SK-N-SH (cell line): Measurements from ENCODE around the gene PIK3R3. TPM values are rescaled to one million over a fixed set of nuclear protein-coding genes. Genes with fewer than 3 reads are reported as not detected.

Source experiments
- CTCF ChIA-PET: fragments of 300-600, 350-600 bp; formaldehyde crosslinking; extraction: SDS; loops from one replicate; lab custom pipeline; 2021; lab: Yijun Ruan, JAX
- POLR2A ChIA-PET: fragments of 350-600 bp; sonication (Branson Sonifier 250); formaldehyde crosslinking; extraction: SDS; loops from one replicate; lab custom pipeline; 2020; ENCODE audit warnings: antibody characterized with exemption, inconsistent platforms; lab: Yijun Ruan, JAX
- DNase-seq: peaks from one replicate; pipeline ENCODE4 v3.0.0; 2012
- H2AFZ ChIP-seq: fragments of 200-600 bp; sonication (generic); 2 replicates; pipeline ENCODE4 v1.8.1; 2016; ENCODE audit warnings: antibody characterized with exemption, mild to moderate bottlenecking, low read depth
- H3F3A ChIP-seq: fragments of 200-600 bp; sonication (generic); replicated peaks from 2 replicates; pipeline ENCODE3; 2016; ENCODE audit warnings: antibody characterized with exemption, mild to moderate bottlenecking; ENCODE audit not compliant: insufficient read depth
- H3K27ac ChIP-seq, 2 experiments: fragments of 200-500 bp in 1 of 2; fragments of 200-600 bp in 1 of 2; sonication (Bioruptor generic) in 1 of 2; sonication (generic), shearing (Covaris generic) in 1 of 2; 2 replicates each; pipeline versions ENCODE4 v1.5.1 to v1.6.1; 2014 to 2016; ENCODE audit warnings: low read depth in 2 of 2, inconsistent platforms in 1 of 2, low read length in 1 of 2, mild to moderate bottlenecking in 1 of 2, mixed read lengths in 1 of 2
- H3K27me3 ChIP-seq: fragments of 200-600 bp; sonication (generic), shearing (Covaris generic); 2 replicates; pipeline ENCODE4 v1.6.1; 2016; ENCODE audit warnings: mixed run types; ENCODE audit not compliant: insufficient read depth
- H3K36me3 ChIP-seq, 2 experiments: fragments of 200-500 bp in 1 of 2; fragments of 200-600 bp in 1 of 2; sonication (Bioruptor generic) in 1 of 2; sonication (generic) in 1 of 2; replicated peaks in 1 of 2; 2 replicates each; pipeline versions ENCODE3 to v1.5.1; 2014 to 2016; ENCODE audit warnings: low read length in 1 of 2, mild to moderate bottlenecking in 1 of 2; ENCODE audit not compliant: insufficient read depth in 2 of 2, control insufficient read depth in 1 of 2
- H3K4me1 ChIP-seq, 2 experiments: fragments of 200-500 bp in 1 of 2; fragments of 200-600 bp in 1 of 2; sonication (Bioruptor generic) in 1 of 2; sonication (generic), shearing (Covaris generic) in 1 of 2; 2 replicates each; pipeline versions ENCODE4 v1.5.1 to v1.6.1; 2014 to 2016; ENCODE audit warnings: low read depth in 1 of 2, low read length in 1 of 2, mixed run types in 1 of 2; ENCODE audit not compliant: insufficient read depth in 2 of 2, control insufficient read depth in 1 of 2
- H3K4me2 ChIP-seq: fragments of 200-600 bp; sonication (generic), shearing (Covaris generic); 2 replicates; pipeline ENCODE4 v1.6.1; 2017; ENCODE audit warnings: mixed run types
- H3K4me3 ChIP-seq, 2 experiments: fragments of 200-500 bp in 1 of 2; fragments of 200-600 bp in 1 of 2; sonication (Bioruptor generic) in 1 of 2; sonication (generic), shearing (Covaris generic) in 1 of 2; 2 replicates each; pipeline versions ENCODE4 v1.5.1 to v1.8.1; 2014 to 2016; ENCODE audit warnings: low read depth in 2 of 2, inconsistent platforms in 1 of 2, low read length in 1 of 2, mild to moderate bottlenecking in 1 of 2, mixed read lengths in 1 of 2, moderate library complexity in 1 of 2
- H3K79me2 ChIP-seq: fragments of 200-600 bp; sonication (generic); 2 replicates; pipeline ENCODE4 v1.8.1; 2017; ENCODE audit warnings: mild to moderate bottlenecking; ENCODE audit not compliant: insufficient read depth
- H3K9ac ChIP-seq: fragments of 200-600 bp; sonication (generic); 2 replicates; pipeline ENCODE4 v1.6.1; 2017; ENCODE audit warnings: mixed run types
- H3K9me2 ChIP-seq: fragments of 200-600 bp; sonication (generic); 2 replicates; pipeline ENCODE4 v1.6.1; 2017; ENCODE audit warnings: mixed run types
- H3K9me3 ChIP-seq: fragments of 200-600 bp; sonication (generic); 2 replicates; pipeline ENCODE4 v1.6.1; 2017; ENCODE audit warnings: mixed run types, mild to moderate bottlenecking, moderate library complexity
- H4K20me1 ChIP-seq: fragments of 200-600 bp; sonication (generic); 2 replicates; pipeline ENCODE4 v1.6.1; 2017; ENCODE audit warnings: mild to moderate bottlenecking, mixed run types; ENCODE audit not compliant: insufficient read depth
- EP300 ChIP-seq, 2 experiments: IDR thresholded peaks; 2 replicates each; pipeline versions ENCODE4 v1.4.0 to v1.6.1; 2012; ENCODE audit warnings: borderline replicate concordance in 1 of 2, low read depth in 1 of 2, low read length in 1 of 2
- EZH2phosphoT487 ChIP-seq: fragments of 200-600 bp; sonication (generic); IDR thresholded peaks from 2 replicates; pipeline ENCODE4 v1.6.1; 2017; ENCODE audit warnings: low read depth, mixed run types, mild to moderate bottlenecking, antibody characterized with exemption, moderate library complexity, borderline replicate concordance
- FOXJ3 ChIP-seq: sonication (generic); formaldehyde crosslinking; IDR thresholded peaks from 2 replicates; pipeline ENCODE4 v1.5.1; 2020; ENCODE audit warnings: mild to moderate bottlenecking, missing genetic modification reagents
- FOXM1 ChIP-seq: IDR thresholded peaks from 2 replicates; pipeline ENCODE4 v1.4.0; 2012; ENCODE audit warnings: low read depth, mild to moderate bottlenecking
- GATA2 ChIP-seq: sonication (generic); formaldehyde crosslinking; IDR thresholded peaks from 2 replicates; pipeline ENCODE4 v1.5.0; 2020; ENCODE audit warnings: mild to moderate bottlenecking, missing genetic modification reagents
- JUND ChIP-seq: IDR thresholded peaks from 2 replicates; pipeline ENCODE4 v1.4.0; 2012
- NRF1 ChIP-seq: IDR thresholded peaks from 2 replicates; pipeline ENCODE4 v1.6.1; 2012; ENCODE audit warnings: low read depth, mild to moderate bottlenecking, low read length
- POLR2AphosphoS5 ChIP-seq: IDR thresholded peaks from 2 replicates; pipeline ENCODE4 v1.6.1; 2012; ENCODE audit warnings: low read depth, low read length
- RAD21 ChIP-seq: IDR thresholded peaks from 2 replicates; pipeline ENCODE4 v1.6.1; 2012; ENCODE audit warnings: mild to moderate bottlenecking, low read length
- SIN3A ChIP-seq: IDR thresholded peaks from 2 replicates; pipeline ENCODE4 v1.6.1; 2012; ENCODE audit warnings: low read depth, mild to moderate bottlenecking, low read length, moderate library complexity, borderline replicate concordance
- SMC3 ChIP-seq: IDR thresholded peaks from 2 replicates; pipeline ENCODE4 v1.6.1; 2012; ENCODE audit warnings: low read depth, low read length, improper control_type of control experiment
- TAF1 ChIP-seq: IDR thresholded peaks from 2 replicates; pipeline ENCODE4 v1.6.1; 2012; ENCODE audit warnings: low read depth, mild to moderate bottlenecking, low read length, moderate library complexity, borderline replicate concordance
- ZBTB33 ChIP-seq: IDR thresholded peaks from 2 replicates; pipeline ENCODE4 v1.4.0; 2012; ENCODE audit warnings: low read depth, borderline replicate concordance
- WGBS: methylation state at CpG from one replicate; pipeline ENCODE4 v1.1.6; 2017; ENCODE audit warnings: low lambda C conversion rate; 5-methylcytosine and 5-hydroxymethylcytosine counted together
- polyA plus RNA-seq, 3 experiments: library from polyadenylated mRNA; depleted of rRNA; stranded (reverse); fragments of >200 nt; gene quantifications; 2 replicates each; pipeline ENCODE4 v1.2.3, GENCODE V29; 2012
- TF ChIP-seq, protein P1 (sequence below): fragments of 200-600 bp; sonication (generic); IDR thresholded peaks from 2 replicates; pipeline ENCODE4 v1.6.1; 2017; ENCODE audit warnings: antibody characterized with exemption, mild to moderate bottlenecking, moderate library complexity
- TF ChIP-seq, protein P2 (sequence below): fragments of 150-350 bp; IDR thresholded peaks from 2 replicates; pipeline ENCODE4 v1.6.1; 2016; ENCODE audit warnings: mild to moderate bottlenecking, low read depth, low read length
- TF ChIP-seq, protein P3 (sequence below): fragments of 150-350 bp; IDR thresholded peaks from 2 replicates; pipeline ENCODE4 v1.6.1; 2017; ENCODE audit warnings: antibody characterized with exemption, low read length, low read depth, borderline replicate concordance

PIK3R3 gene
- polyA plus RNA-seq, 1 of the 3 experiments (the other 2 are of a cell fraction), result 4.0 TPM

DNA sequence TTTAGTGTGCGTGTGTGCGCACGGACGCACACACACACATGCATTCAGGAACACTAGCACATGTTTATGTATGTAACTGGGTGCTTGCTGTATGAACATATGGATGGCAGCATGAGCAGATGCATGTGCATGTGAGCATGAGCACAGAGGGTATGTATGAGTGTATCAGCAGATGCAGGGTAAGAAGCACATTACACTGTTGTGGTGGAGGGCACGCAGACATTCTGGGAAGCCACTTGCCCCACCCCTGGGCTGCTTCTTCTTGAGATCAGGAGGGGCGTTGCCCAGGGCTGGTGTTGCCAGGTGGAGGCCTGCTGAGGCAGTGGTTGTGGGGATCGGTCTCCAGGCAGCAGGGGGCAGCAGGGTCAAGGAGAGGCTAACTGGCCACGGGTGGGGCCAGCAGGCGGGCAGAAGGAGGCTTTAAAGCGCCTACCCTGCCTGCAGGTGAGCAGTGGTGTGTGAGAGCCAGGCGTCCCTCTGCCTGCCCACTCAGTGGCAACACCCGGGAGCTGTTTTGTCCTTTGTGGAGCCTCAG lies 47.7 kb upstream of the PIK3R3 start:
- H3K9me3 ChIP-seq, result no peaks in the 10 kb centered on the region
- 97% methylated on average over 6 of the region's 12 CpGs for WGBS
- H2AFZ ChIP-seq, result 0 out of 2 replicates have a peak overlapping the region, but pooled peaks have one; percentile 97
- peak overlapping the region; percentile 47; the same call in 1 of the 2 replicates for H3K4me2 ChIP-seq
- H3K9ac ChIP-seq, result no peak overlapping the region
- H3K27ac ChIP-seq, result no peak overlapping the region
- no peak overlapping the region for H3K4me3 ChIP-seq
- no peaks in the 10 kb centered on the region for H3K9me2 ChIP-seq
- H3K79me2 ChIP-seq, result no peaks in the 10 kb centered on the region
- H3F3A ChIP-seq, result peaks cover 27% of the 10 kb centered on the region
- H3K27me3 ChIP-seq, result no peaks in the 10 kb centered on the region
- DNase-seq, result no peak
- no peaks in the 10 kb centered on the region for H4K20me1 ChIP-seq
- TF ChIP-seq RAD21 (0 out of 2 replicates have a peak, but pooled peaks have one; percentile 7), FOXJ3 (no peak)
- TF ChIP-seq, protein P1, sequence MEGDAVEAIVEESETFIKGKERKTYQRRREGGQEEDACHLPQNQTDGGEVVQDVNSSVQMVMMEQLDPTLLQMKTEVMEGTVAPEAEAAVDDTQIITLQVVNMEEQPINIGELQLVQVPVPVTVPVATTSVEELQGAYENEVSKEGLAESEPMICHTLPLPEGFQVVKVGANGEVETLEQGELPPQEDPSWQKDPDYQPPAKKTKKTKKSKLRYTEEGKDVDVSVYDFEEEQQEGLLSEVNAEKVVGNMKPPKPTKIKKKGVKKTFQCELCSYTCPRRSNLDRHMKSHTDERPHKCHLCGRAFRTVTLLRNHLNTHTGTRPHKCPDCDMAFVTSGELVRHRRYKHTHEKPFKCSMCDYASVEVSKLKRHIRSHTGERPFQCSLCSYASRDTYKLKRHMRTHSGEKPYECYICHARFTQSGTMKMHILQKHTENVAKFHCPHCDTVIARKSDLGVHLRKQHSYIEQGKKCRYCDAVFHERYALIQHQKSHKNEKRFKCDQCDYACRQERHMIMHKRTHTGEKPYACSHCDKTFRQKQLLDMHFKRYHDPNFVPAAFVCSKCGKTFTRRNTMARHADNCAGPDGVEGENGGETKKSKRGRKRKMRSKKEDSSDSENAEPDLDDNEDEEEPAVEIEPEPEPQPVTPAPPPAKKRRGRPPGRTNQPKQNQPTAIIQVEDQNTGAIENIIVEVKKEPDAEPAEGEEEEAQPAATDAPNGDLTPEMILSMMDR, result peak; percentile 13; the same call in 1 of the 2 replicates
- ChIA-PET CTCF (interaction anchor here (0.7 to 5.0 kb wide), 17 partner anchors 9 to 153 kb away, joined by 3 to 57 read pairs (median 5); partner anchors contain the start of gene PIK3R3), POLR2A (no interaction called here)
- H3K36me3 ChIP-seq, result no peaks in the 10 kb centered on the region
- H3K4me1 ChIP-seq, result peaks cover 23 to 26% of the 10 kb centered on the region in 2 experiments; a peak in 3 of 4 replicates

DNA sequence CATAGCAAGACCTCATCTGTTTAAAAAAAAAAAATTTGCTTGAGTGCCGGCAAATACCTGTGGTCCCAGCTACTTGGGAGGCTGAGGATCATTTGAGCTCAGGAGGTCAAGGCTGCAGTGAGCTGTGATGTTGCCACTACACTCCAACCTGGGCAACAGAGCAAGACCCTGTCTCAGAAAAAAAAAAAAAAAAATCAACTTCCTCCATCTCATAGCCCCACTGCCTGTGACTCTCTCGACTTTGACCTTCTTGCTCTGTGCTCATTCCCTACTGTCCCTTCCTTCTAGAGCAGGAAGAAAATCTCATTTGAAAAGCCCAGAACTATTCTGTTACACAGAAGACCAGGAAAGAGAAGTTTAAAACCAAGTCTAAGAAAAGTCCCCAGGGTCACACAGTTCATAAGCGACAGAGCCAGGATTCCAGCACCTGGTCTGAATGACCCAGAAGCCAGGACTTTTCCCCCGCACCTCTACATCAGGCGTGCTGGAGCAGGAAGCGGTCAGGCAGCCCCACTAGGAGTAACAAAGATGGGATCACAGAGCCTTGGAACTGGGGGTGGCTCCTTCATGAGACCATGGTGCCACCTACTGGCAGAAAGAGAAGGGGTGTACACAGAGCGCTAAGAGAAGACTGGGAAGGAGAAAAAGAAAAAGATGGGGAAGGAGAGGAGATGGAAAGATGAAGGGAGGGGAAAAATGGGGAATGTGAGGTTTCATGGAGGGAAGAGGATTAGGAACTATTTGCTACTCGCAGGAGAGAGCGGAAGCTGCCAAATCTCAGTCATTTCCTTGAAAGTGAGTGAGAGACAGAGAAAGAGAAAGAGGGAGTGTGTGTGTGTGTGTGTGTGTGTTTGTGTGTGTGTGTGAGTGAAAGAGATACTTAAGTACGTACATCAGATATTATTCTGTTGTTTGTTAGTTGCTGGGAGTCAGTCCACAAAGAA lies 47.0 kb upstream of the PIK3R3 start:
- Histone ChIP-seq H3K4me2 (peak overlapping the region; percentile 47; the same call in 1 of the 2 replicates), H3K9ac (0 out of 2 replicates have a peak overlapping the region, but pooled peaks have one; percentile 43), H2AFZ (peak overlapping the region; percentile 97), H3K36me3 (no peaks in the 10 kb centered on the region), H3K9me2 (no peaks in the 10 kb centered on the region), H3K79me2 (no peaks in the 10 kb centered on the region), H3K27ac (no peak overlapping the region), H3K9me3 (no peaks in the 10 kb centered on the region), H3F3A (peaks cover 20% of the 10 kb centered on the region), H3K27me3 (no peaks in the 10 kb centered on the region), H3K4me1 (peaks cover 23 to 26% of the 10 kb centered on the region in 2 experiments; a peak in 3 of 4 replicates), H3K4me3 (peak overlapping the region in 1 of 2 experiments; percentile 50; a peak in 1 of 4 replicates), H4K20me1 (no peaks in the 10 kb centered on the region)
- WGBS, result 18% methylated on average over 10 of the region's 10 CpGs
- POLR2A ChIA-PET, result no interaction called here
- DNase-seq, result peak; percentile 92
- CTCF ChIA-PET, result interaction anchor here (0.5 to 2.9 kb wide), 21 partner anchors 11 to 200 kb away, joined by 3 to 22 read pairs (median 4); partner anchors contain the start of gene PIK3R3
- TF ChIP-seq JUND, result no peak
- no peak for TF ChIP-seq POLR2AphosphoS5
- TF ChIP-seq FOXM1, result no peak
- no peak for TF ChIP-seq TAF1
- peak; percentile 94 for TF ChIP-seq SMC3
- no peak for TF ChIP-seq NRF1
- TF ChIP-seq EP300 (IDR thresholded peaks at IDR 0.05; ENCODE audit: borderline replicate concordance in 1 of 2, low read depth in 1 of 2, low read length in 1 of 2), result no peak
- TF ChIP-seq EZH2phosphoT487, result no peak
- no peak for TF ChIP-seq SIN3A
- TF ChIP-seq, protein P2, sequence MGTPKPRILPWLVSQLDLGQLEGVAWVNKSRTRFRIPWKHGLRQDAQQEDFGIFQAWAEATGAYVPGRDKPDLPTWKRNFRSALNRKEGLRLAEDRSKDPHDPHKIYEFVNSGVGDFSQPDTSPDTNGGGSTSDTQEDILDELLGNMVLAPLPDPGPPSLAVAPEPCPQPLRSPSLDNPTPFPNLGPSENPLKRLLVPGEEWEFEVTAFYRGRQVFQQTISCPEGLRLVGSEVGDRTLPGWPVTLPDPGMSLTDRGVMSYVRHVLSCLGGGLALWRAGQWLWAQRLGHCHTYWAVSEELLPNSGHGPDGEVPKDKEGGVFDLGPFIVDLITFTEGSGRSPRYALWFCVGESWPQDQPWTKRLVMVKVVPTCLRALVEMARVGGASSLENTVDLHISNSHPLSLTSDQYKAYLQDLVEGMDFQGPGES, result no peak
- peak; percentile 46 for TF ChIP-seq GATA2 (CRISPR knock-in tag)
- TF ChIP-seq, protein P3, sequence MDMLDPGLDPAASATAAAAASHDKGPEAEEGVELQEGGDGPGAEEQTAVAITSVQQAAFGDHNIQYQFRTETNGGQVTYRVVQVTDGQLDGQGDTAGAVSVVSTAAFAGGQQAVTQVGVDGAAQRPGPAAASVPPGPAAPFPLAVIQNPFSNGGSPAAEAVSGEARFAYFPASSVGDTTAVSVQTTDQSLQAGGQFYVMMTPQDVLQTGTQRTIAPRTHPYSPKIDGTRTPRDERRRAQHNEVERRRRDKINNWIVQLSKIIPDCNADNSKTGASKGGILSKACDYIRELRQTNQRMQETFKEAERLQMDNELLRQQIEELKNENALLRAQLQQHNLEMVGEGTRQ, result no peak
- TF ChIP-seq ZBTB33, result no peak
